Panc1 (cell line): Measurements from ENCODE around the gene COL4A1. TPM values are rescaled to one million over a fixed set of nuclear protein-coding genes. Genes with fewer than 3 reads are reported as not detected.

ENCODE experiments used
- ATAC-seq: fragments of 200-7000 bp; cut with Tn5 transposase; 2 replicates; pipeline ENCODE4 v1.9.1; 2020; ENCODE audit warnings: mild to moderate bottlenecking, moderate library complexity
- BruUV-seq: library from RNA; stranded (reverse); fragments of 400-500 nt; replicated peaks from 2 replicates; lab custom pipeline; 2021; lab: Mats Ljungman, UMichigan
- CTCF ChIA-PET: fragments of 300-600 bp; sonication (Branson Sonifier 250); formaldehyde crosslinking; loops from one replicate; lab custom pipeline; 2022; ENCODE audit warnings: antibody characterized with exemption; lab: Charles Lee
- POLR2A ChIA-PET: fragments of 300-600 bp; sonication (Branson Sonifier 250); formaldehyde crosslinking; loops from one replicate; lab custom pipeline; 2022; ENCODE audit warnings: antibody characterized with exemption; lab: Charles Lee
- DNase-seq: peaks from one replicate; pipeline ENCODE4 v3.0.0-alpha.2; 2010; ENCODE audit warnings: low read depth, low spot score
- H3K27ac ChIP-seq: 2 replicates; pipeline ENCODE4 v1.5.1; 2011; ENCODE audit warnings: mild to moderate bottlenecking, low read length, inconsistent platforms
- H3K27me3 ChIP-seq: fragments of 200-500 bp; sonication (Bioruptor generic); 2 replicates; pipeline ENCODE4 v1.6.0; 2014; ENCODE audit warnings: low read length, inconsistent platforms; ENCODE audit not compliant: control insufficient read depth, insufficient read depth
- H3K36me3 ChIP-seq: fragments of 200-500 bp; sonication (Bioruptor generic); 2 replicates; pipeline ENCODE4 v1.5.1; 2014; ENCODE audit warnings: inconsistent platforms, mild to moderate bottlenecking, low read length, moderate library complexity; ENCODE audit not compliant: control insufficient read depth, insufficient read depth
- H3K4me1 ChIP-seq: 2 replicates; pipeline ENCODE4 v1.5.1; 2011; ENCODE audit warnings: inconsistent platforms, mild to moderate bottlenecking, low read length, moderate library complexity; ENCODE audit not compliant: control insufficient read depth, insufficient read depth
- H3K4me3 ChIP-seq, 2 experiments: 2 replicates each; pipeline ENCODE4 v1.5.1; 2011 to 2012; ENCODE audit warnings: low read depth in 2 of 2, low read length in 2 of 2, mild to moderate bottlenecking in 2 of 2, inconsistent platforms in 1 of 2, moderate library complexity in 1 of 2
- H3K9me3 ChIP-seq: fragments of 200-500 bp; sonication (Bioruptor generic); 2 replicates; pipeline ENCODE4 v1.5.1; 2014; ENCODE audit warnings: low read depth, mild to moderate bottlenecking, inconsistent platforms, low read length, moderate library complexity; ENCODE audit not compliant: control insufficient read depth, insufficient read depth
- CTCF ChIP-seq: fragments of 450-650 bp; IDR thresholded peaks from 2 replicates; pipeline ENCODE4 v1.5.1; 2017; ENCODE audit warnings: mild to moderate bottlenecking
- POLR2AphosphoS5 ChIP-seq: IDR thresholded peaks from 2 replicates; pipeline ENCODE4 v1.6.1; 2012; ENCODE audit warnings: mild to moderate bottlenecking, low read depth, low read length, moderate library complexity
- SIN3A ChIP-seq: IDR thresholded peaks from 2 replicates; pipeline ENCODE4 v1.6.1; 2012; ENCODE audit warnings: low read depth, mild to moderate bottlenecking, low read length, moderate library complexity, borderline replicate concordance; ENCODE audit not compliant: insufficient read depth
- TCF7L2 ChIP-seq: IDR thresholded peaks from 2 replicates; pipeline ENCODE4 v1.6.1; 2011; ENCODE audit warnings: mild to moderate bottlenecking, low read depth, low read length, inconsistent platforms
- in situ Hi-C: cut with HindIII; loops from 2 replicates; pipeline ENCODE4 v1.10.0; 2016; ENCODE audit warnings: low sequenced_read_pairs, low pct_unique_long_range_greater_than_20kb
- intact Hi-C: fragments of 100-400 bp; cut with micrococcal nuclease; formaldehyde crosslinking; loops from one replicate; pipeline ENCODE4 v1.10.0; 2022; ENCODE audit not compliant: unreplicated experiment
- total RNA-seq: library from RNA; stranded (reverse); gene quantifications from one replicate; pipeline ENCODE4 v1.2.1, GENCODE V29; 2021; ENCODE audit not compliant: unreplicated experiment
- TF ChIP-seq, protein P1 (sequence below), 2 experiments: IDR thresholded peaks; 2 replicates each; pipeline ENCODE4 v1.6.1; 2011 to 2012; ENCODE audit warnings: low read depth in 2 of 2, control low read depth in 1 of 2, low read length in 1 of 2, mild to moderate bottlenecking in 1 of 2, moderate library complexity in 1 of 2; ENCODE audit not compliant: insufficient read depth in 1 of 2

Gene COL4A1
- total RNA-seq, 1 experiment from 2014 or later, result 1.1 TPM

- ChIA-PET CTCF (no interaction called here), POLR2A (no interaction called here)
- DNase-seq, result no peak
- peaks cover 11% of the 10 kb centered on the region for H3K27me3 ChIP-seq
- no peaks in the 10 kb centered on the region for H3K9me3 ChIP-seq
- no peak overlapping the region for H3K4me3 ChIP-seq
- no peak for ATAC-seq
- intact Hi-C loops, result no loop called here
- no peaks in the 10 kb centered on the region for H3K4me1 ChIP-seq
- no peak overlapping the region for H3K27ac ChIP-seq
- no peaks in the 10 kb centered on the region for H3K36me3 ChIP-seq
- in situ Hi-C loops, result no loop called here
- no peak for TF ChIP-seq TCF7L2
- no peak for TF ChIP-seq SIN3A
- BruUV-seq, result no TSS peak
Measured at GRCh38 chr13:110125613-110126272, 181.2 kb downstream of the COL4A1 start.

GRCh38 chr13:110125157-110125556 is 181.8 kb downstream of the COL4A1 start:
- no peak overlapping the region for H3K4me3 ChIP-seq
- POLR2A ChIA-PET, result no interaction called here
- in situ Hi-C loops (no loop called here), intact Hi-C loops (no loop called here)
- CTCF ChIA-PET, result no interaction called here
- DNase-seq (no peak), ATAC-seq (no peak)
- peaks cover 11% of the 10 kb centered on the region for H3K27me3 ChIP-seq
- H3K9me3 ChIP-seq, result no peaks in the 10 kb centered on the region
- no peak overlapping the region for H3K27ac ChIP-seq
- H3K4me1 ChIP-seq, result no peaks in the 10 kb centered on the region
- H3K36me3 ChIP-seq, result no peaks in the 10 kb centered on the region
- TF ChIP-seq POLR2AphosphoS5, result no peak
- no peak for TF ChIP-seq TCF7L2
- no peak for TF ChIP-seq SIN3A
- TF ChIP-seq, protein P1, sequence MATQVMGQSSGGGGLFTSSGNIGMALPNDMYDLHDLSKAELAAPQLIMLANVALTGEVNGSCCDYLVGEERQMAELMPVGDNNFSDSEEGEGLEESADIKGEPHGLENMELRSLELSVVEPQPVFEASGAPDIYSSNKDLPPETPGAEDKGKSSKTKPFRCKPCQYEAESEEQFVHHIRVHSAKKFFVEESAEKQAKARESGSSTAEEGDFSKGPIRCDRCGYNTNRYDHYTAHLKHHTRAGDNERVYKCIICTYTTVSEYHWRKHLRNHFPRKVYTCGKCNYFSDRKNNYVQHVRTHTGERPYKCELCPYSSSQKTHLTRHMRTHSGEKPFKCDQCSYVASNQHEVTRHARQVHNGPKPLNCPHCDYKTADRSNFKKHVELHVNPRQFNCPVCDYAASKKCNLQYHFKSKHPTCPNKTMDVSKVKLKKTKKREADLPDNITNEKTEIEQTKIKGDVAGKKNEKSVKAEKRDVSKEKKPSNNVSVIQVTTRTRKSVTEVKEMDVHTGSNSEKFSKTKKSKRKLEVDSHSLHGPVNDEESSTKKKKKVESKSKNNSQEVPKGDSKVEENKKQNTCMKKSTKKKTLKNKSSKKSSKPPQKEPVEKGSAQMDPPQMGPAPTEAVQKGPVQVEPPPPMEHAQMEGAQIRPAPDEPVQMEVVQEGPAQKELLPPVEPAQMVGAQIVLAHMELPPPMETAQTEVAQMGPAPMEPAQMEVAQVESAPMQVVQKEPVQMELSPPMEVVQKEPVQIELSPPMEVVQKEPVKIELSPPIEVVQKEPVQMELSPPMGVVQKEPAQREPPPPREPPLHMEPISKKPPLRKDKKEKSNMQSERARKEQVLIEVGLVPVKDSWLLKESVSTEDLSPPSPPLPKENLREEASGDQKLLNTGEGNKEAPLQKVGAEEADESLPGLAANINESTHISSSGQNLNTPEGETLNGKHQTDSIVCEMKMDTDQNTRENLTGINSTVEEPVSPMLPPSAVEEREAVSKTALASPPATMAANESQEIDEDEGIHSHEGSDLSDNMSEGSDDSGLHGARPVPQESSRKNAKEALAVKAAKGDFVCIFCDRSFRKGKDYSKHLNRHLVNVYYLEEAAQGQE (IDR thresholded peaks at IDR 0.05; ENCODE audit: insufficient read depth in 1 of 2, low read depth in 2 of 2, low read length in 1 of 2), result no peak
- no peak for TF ChIP-seq CTCF
- BruUV-seq, result no TSS peak

DNA sequence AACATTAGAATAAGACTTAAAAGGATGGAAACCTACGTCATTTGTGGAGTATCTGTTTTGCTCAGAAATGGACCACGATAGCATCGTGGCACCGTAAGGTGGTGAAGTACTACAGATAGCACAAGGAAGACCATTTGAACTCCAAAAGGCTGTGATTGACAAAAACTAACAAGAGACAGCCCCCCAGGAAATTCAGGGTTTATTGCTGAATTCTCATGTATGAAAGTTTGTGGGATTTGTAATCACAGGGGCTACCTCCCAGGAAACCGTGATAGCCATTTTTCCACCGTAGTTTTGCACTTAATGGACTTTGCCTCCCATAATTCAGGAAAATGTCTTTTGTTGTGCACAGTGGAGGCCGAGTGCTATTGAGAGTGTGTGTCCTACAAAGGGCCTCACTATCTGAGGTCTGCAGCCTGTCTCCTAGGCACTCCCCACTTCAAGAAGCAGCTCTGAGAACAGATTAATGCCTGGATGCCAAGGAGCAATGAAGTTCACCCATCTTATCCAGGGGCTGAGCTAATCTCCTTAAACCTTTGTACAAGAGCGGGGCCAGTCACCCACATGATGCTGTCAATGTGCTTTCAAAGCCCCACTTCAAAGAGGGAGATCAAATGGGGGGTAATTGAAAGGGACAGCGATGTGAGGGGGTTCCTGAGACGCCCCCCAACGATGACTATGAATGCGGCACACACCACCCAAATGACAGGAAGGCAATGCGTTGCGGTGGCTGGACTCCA is 182.6 kb downstream of the COL4A1 start:
- Histone ChIP-seq H3K36me3 (no peaks in the 10 kb centered on the region), H3K27ac (no peak overlapping the region), H3K4me1 (no peaks in the 10 kb centered on the region), H3K4me3 (no peak overlapping the region), H3K27me3 (peaks cover 16% of the 10 kb centered on the region), H3K9me3 (no peaks in the 10 kb centered on the region)
- ATAC-seq, result no peak
- no peak for TF ChIP-seq POLR2AphosphoS5
- TF ChIP-seq, protein P1 (IDR thresholded peaks at IDR 0.05; ENCODE audit: insufficient read depth in 1 of 2, low read depth in 2 of 2, low read length in 1 of 2), result no peak
- TF ChIP-seq SIN3A, result no peak
- TF ChIP-seq TCF7L2, result no peak
- TF ChIP-seq CTCF, result no peak
- DNase-seq, result no peak
- ChIA-PET CTCF (no interaction called here), POLR2A (interaction anchor here (0.6 kb wide), 1 partner anchor 13 kb away, joined by 3 read pairs; no protein-coding TSS in a partner anchor)
- intact Hi-C loops (no loop called here), in situ Hi-C loops (no loop called here)
- BruUV-seq, result no TSS peak
